GM12864 (cell line): Measurements from ENCODE around the gene ALK.

ENCODE experiments used
- DNase-seq: peaks from one replicate; pipeline ENCODE4 v3.0.0-alpha.2; 2011; ENCODE audit warnings: low read depth
- H3K4me3 ChIP-seq: 2 replicates; pipeline ENCODE4 v1.5.1; 2011; ENCODE audit warnings: mild to moderate bottlenecking, low read depth, low read length, control low read depth
- CTCF ChIP-seq: IDR thresholded peaks from 2 replicates; pipeline ENCODE4 v1.5.1; 2011; ENCODE audit warnings: low read depth, mild to moderate bottlenecking, moderate library complexity, low read length, control low read depth, inconsistent platforms; ENCODE audit errors: missing control alignments

ALK gene

GRCh38 chr2:29549069-29549380 lies 372.4 kb downstream of the ALK start:
- no peak overlapping the region for H3K4me3 ChIP-seq
- no peak for DNase-seq
- TF ChIP-seq CTCF = no peak

GRCh38 chr2:29544917-29545316 lies 376.5 kb downstream of the ALK start:
- no peak for TF ChIP-seq CTCF
- no peak for DNase-seq
- H3K4me3 ChIP-seq = no peak overlapping the region

GRCh38 chr2:29544031-29544430 lies 377.4 kb downstream of the ALK start:
- H3K4me3 ChIP-seq = no peak overlapping the region
- no peak for TF ChIP-seq CTCF
- DNase-seq = no peak

GRCh38 chr2:29535188-29535587 lies 386.2 kb downstream of the ALK start:
- H3K4me3 ChIP-seq = no peak overlapping the region
- no peak for TF ChIP-seq CTCF

GRCh38 chr2:29532436-29532835 lies 388.9 kb downstream of the ALK start:
- no peak for TF ChIP-seq CTCF
- no peak for DNase-seq

More at GRCh38 chr2:29535188-29535587, 386.2 kb downstream of the ALK start:
- DNase-seq = no peak

GRCh38 chr2:29531626-29532025 lies 389.8 kb downstream of the ALK start:
- no peak overlapping the region for H3K4me3 ChIP-seq
- no peak for DNase-seq
- TF ChIP-seq CTCF = no peak

More at GRCh38 chr2:29532436-29532835, 388.9 kb downstream of the ALK start:
- H3K4me3 ChIP-seq = no peak overlapping the region

GRCh38 chr2:29530281-29530680 lies 391.1 kb downstream of the ALK start:
- no peak for TF ChIP-seq CTCF
- DNase-seq = no peak
- no peak overlapping the region for H3K4me3 ChIP-seq
